Caco-2 (cell line): ENCODE data around the gene CIZ1. TPM values are rescaled to one million over a fixed set of nuclear protein-coding genes. Genes with fewer than 3 reads are reported as not detected.

Source experiments
- BruUV-seq: library from RNA; stranded (reverse); fragments of 400-500 nt; replicated peaks from 2 replicates; lab custom pipeline; 2021; lab: Mats Ljungman, UMichigan
- CTCF ChIA-PET: fragments of 300-600 bp; sonication (Branson Sonifier 250); formaldehyde crosslinking; loops from one replicate; lab custom pipeline; 2022; ENCODE audit warnings: antibody characterized with exemption; lab: Charles Lee
- POLR2A ChIA-PET: fragments of 300-600 bp; sonication (Branson Sonifier 250); formaldehyde crosslinking; loops from one replicate; lab custom pipeline; 2022; ENCODE audit warnings: antibody characterized with exemption; lab: Charles Lee
- DNase-seq, 2 experiments: peaks; one replicate each; pipeline versions ENCODE4 v3.0.0 to v3.0.0-alpha.2; 2020 to 2022
- H3K27me3 ChIP-seq: replicated peaks from 2 replicates; pipeline ENCODE4 v1.6.0; 2011; ENCODE audit warnings: low read length; ENCODE audit not compliant: control insufficient read depth, insufficient read depth
- H3K36me3 ChIP-seq: 2 replicates; pipeline ENCODE4 v1.5.1; 2011; ENCODE audit warnings: low read length; ENCODE audit not compliant: control insufficient read depth, insufficient read depth
- H3K4me1 ChIP-seq: fragments of 250-450 bp; sonication (Bioruptor Pico); 2 replicates; pipeline ENCODE4 v1.5.1; 2020; ENCODE audit warnings: mild to moderate bottlenecking
- H3K4me3 ChIP-seq: 2 replicates; pipeline ENCODE4 v1.5.1; 2011; ENCODE audit warnings: low read depth, mild to moderate bottlenecking, control low read depth, low read length
- H3K9me3 ChIP-seq: fragments of 250-450 bp; sonication (Bioruptor Pico); 2 replicates; pipeline ENCODE4 v1.5.1; 2020; ENCODE audit warnings: mild to moderate bottlenecking, moderate library complexity
- H3K27ac Mint-ChIP-seq: one replicate; pipeline ENCODE4 v1.8.0; 2022; ENCODE audit warnings: mixed read lengths; ENCODE audit not compliant: unreplicated experiment
- H3K27me3 Mint-ChIP-seq: one replicate; pipeline ENCODE4 v1.8.0; 2022; ENCODE audit warnings: mixed read lengths; ENCODE audit not compliant: insufficient read depth, unreplicated experiment
- H3K36me3 Mint-ChIP-seq: one replicate; pipeline ENCODE4 v1.8.0; 2022; ENCODE audit warnings: mild to moderate bottlenecking, mixed read lengths; ENCODE audit not compliant: insufficient read depth, unreplicated experiment
- H3K4me1 Mint-ChIP-seq: one replicate; pipeline ENCODE4 v1.8.0; 2022; ENCODE audit warnings: low read depth, mixed read lengths; ENCODE audit not compliant: unreplicated experiment
- H3K4me3 Mint-ChIP-seq: one replicate; pipeline ENCODE4 v1.8.0; 2022; ENCODE audit warnings: mild to moderate bottlenecking, moderate library complexity, mixed read lengths; ENCODE audit not compliant: unreplicated experiment
- H3K9me3 Mint-ChIP-seq: one replicate; pipeline ENCODE4 v1.8.0; 2022; ENCODE audit warnings: mixed read lengths; ENCODE audit not compliant: unreplicated experiment
- CTCF ChIP-seq, 2 experiments: fragments of 200-600 bp in 1 of 2; IDR thresholded peaks; 1 replicate in 1 of 2; 2 replicates in 1 of 2; pipeline versions ENCODE4 v1.5.1 to v1.8.0; 2011 to 2022; ENCODE audit warnings: antibody characterized with exemption in 1 of 2, control low read depth in 1 of 2, inconsistent platforms in 1 of 2, low read depth in 1 of 2, low read length in 1 of 2, mild to moderate bottlenecking in 1 of 2, moderate library complexity in 1 of 2; ENCODE audit not compliant: insufficient read depth in 1 of 2, severe bottlenecking in 1 of 2, unreplicated experiment in 1 of 2
- intact Hi-C: fragments of 100-400 bp; cut with micrococcal nuclease; formaldehyde crosslinking; loops from one replicate; pipeline ENCODE4 v1.10.0; 2022; ENCODE audit not compliant: unreplicated experiment
- total RNA-seq: library from RNA; stranded (reverse); gene quantifications from 2 replicates; pipeline ENCODE4 v1.2.3, GENCODE V29; 2022

The CIZ1 gene
- total RNA-seq, 1 experiment from 2014 or later: 187 TPM

GRCh38 chr9:128163523-128164306 lies 27.7 kb downstream of the CIZ1 start:
- POLR2A ChIA-PET: no interaction called here
- intact Hi-C loops: no loop called here

GRCh38 chr9:128163027-128163515 lies 28.3 kb downstream of the CIZ1 start:
- no peaks in the 10 kb centered on the region for H3K27me3 Mint-ChIP-seq

More at GRCh38 chr9:128163523-128164306, 27.7 kb downstream of the CIZ1 start:
- peaks cover 2% of the 10 kb centered on the region for H3K36me3 ChIP-seq
- no peaks in the 10 kb centered on the region for H3K9me3 ChIP-seq
- H3K27me3 Mint-ChIP-seq: no peaks in the 10 kb centered on the region
- no peak overlapping the region for H3K4me3 Mint-ChIP-seq
- no peak overlapping the region for H3K27ac Mint-ChIP-seq
- no peak for DNase-seq
- no peaks in the 10 kb centered on the region for H3K9me3 Mint-ChIP-seq
- peaks cover 60% of the 10 kb centered on the region for H3K36me3 Mint-ChIP-seq
- no TSS peak for BruUV-seq
- peaks cover 8% of the 10 kb centered on the region; the same call in 1 of the 2 replicates for H3K4me1 ChIP-seq
- H3K4me1 Mint-ChIP-seq: no peaks in the 10 kb centered on the region
- no peak for TF ChIP-seq CTCF (IDR thresholded peaks at IDR 0.05; ENCODE audit: insufficient read depth in 1 of 2, low read depth in 1 of 2, low read length in 1 of 2, severe bottlenecking in 1 of 2, unreplicated experiment in 1 of 2)
- CTCF ChIA-PET: no interaction called here
- no peak overlapping the region for H3K4me3 ChIP-seq
- no peaks in the 10 kb centered on the region for H3K27me3 ChIP-seq

More at GRCh38 chr9:128163027-128163515, 28.3 kb downstream of the CIZ1 start:
- Histone ChIP-seq H3K4me1 (peaks cover 8% of the 10 kb centered on the region; the same call in 1 of the 2 replicates), H3K36me3 (peaks cover 2% of the 10 kb centered on the region), H3K4me3 (no peak overlapping the region), H3K27me3 (no peaks in the 10 kb centered on the region), H3K9me3 (no peaks in the 10 kb centered on the region)
- no peak overlapping the region for H3K4me3 Mint-ChIP-seq
- H3K27ac Mint-ChIP-seq: no peak overlapping the region
- ChIA-PET POLR2A (no interaction called here), CTCF (no interaction called here)
- H3K9me3 Mint-ChIP-seq: no peaks in the 10 kb centered on the region
- DNase-seq: no peak
- intact Hi-C loops: no loop called here
- H3K4me1 Mint-ChIP-seq: no peaks in the 10 kb centered on the region
- no peak for TF ChIP-seq CTCF (IDR thresholded peaks at IDR 0.05; ENCODE audit: insufficient read depth in 1 of 2, low read depth in 1 of 2, low read length in 1 of 2, severe bottlenecking in 1 of 2, unreplicated experiment in 1 of 2)
- no TSS peak for BruUV-seq
- peaks cover 53% of the 10 kb centered on the region for H3K36me3 Mint-ChIP-seq
